Ascending aorta (tissue), 2 donors: ENCODE results near the gene SNRPA. TPM values are rescaled to one million over a fixed set of nuclear protein-coding genes. Genes with fewer than 3 reads are reported as not detected.
"Not testable (repeated sequence)": the region's sequence is repeated elsewhere in the genome, so short reads cannot be mapped to it uniquely, and the experiment has no call there.

Experiments
- DNase-seq, 2 donors: peaks; one replicate each; pipeline ENCODE4 v3.0.0-alpha.2; 2019; ENCODE audit warnings: low spot score in 2 of 2
- H3K27ac ChIP-seq, 2 donors: fragments of 200-600 bp; sonication (generic); one replicate each; pipeline ENCODE4 v1.5.1; 2016 to 2017; ENCODE audit warnings: mild to moderate bottlenecking in 1 of 2
- H3K27me3 ChIP-seq: fragments of 200-600 bp; sonication (generic); one replicate; pipeline ENCODE4 v1.5.1; 2017
- H3K36me3 ChIP-seq, 2 donors: fragments of 200-600 bp; sonication (generic); one replicate each; pipeline ENCODE4 v1.5.1; 2016
- H3K4me1 ChIP-seq, 2 donors: fragments of 200-600 bp; sonication (generic); one replicate each; pipeline ENCODE4 v1.5.1; 2016 to 2017; ENCODE audit warnings: mild to moderate bottlenecking in 1 of 2
- H3K4me3 ChIP-seq, 2 donors: fragments of 200-600 bp; sonication (generic); one replicate each; pipeline ENCODE4 v1.5.1; 2016 to 2017; ENCODE audit warnings: mild to moderate bottlenecking in 1 of 2
- H3K9me3 ChIP-seq, 2 donors: fragments of 200-600 bp; sonication (generic); one replicate each; pipeline ENCODE4 v1.5.1; 2016
- intact Hi-C: fragments of 100-400 bp; cut with DNase I; formaldehyde crosslinking; loops from one replicate; pipeline ENCODE4 v1.15.1; 2023
- total RNA-seq: library from RNA; depleted of rRNA; stranded (reverse); fragments of >200 nt; gene quantifications from one replicate; pipeline ENCODE4 v1.1.0, GENCODE V29; 2016
- TF ChIP-seq, protein P1 (sequence below), 3 experiments: fragments of 200-600 bp in 2 of 3; fragments of 450-650 bp in 1 of 3; sonication (generic) in 2 of 3; IDR thresholded peaks; one replicate each; pipeline ENCODE4 v1.5.1; 2016 to 2019; ENCODE audit warnings: antibody characterized with exemption in 3 of 3, mild to moderate bottlenecking in 1 of 3, moderate library complexity in 1 of 3

Gene SNRPA
- total RNA-seq, 1 donor from 2014 or later = 154 TPM

DNA sequence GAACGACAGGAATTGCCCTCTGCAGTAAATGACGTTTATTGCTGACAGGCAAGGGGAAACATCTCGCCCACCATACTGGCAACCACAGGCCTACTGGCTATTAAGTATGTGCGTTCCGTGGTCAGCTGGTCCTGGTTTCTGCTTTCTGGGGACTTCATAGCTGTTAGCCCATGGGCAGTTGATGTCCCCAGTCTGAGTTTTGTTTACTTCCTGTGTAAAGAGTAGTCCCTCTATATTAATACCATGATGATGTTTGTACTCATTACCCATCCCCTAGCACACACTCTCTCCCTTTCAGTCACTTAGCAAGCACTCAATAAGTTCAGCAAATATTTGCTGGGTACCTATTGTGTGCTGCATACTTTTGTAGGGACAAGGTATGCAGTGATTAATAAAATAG lies 17.9 kb downstream of the SNRPA start:
- Histone ChIP-seq H3K4me1 (no peaks in the 10 kb centered on the region), H3K27me3 (no peaks in the 10 kb centered on the region), H3K36me3 (peaks cover 31 to 34% of the 10 kb centered on the region in 2 donors), H3K4me3 (no peak overlapping the region), H3K27ac (no peak overlapping the region), H3K9me3 (no peaks in the 10 kb centered on the region)
- no peak for DNase-seq
- intact Hi-C loops = no loop called here
- TF ChIP-seq, protein P1, sequence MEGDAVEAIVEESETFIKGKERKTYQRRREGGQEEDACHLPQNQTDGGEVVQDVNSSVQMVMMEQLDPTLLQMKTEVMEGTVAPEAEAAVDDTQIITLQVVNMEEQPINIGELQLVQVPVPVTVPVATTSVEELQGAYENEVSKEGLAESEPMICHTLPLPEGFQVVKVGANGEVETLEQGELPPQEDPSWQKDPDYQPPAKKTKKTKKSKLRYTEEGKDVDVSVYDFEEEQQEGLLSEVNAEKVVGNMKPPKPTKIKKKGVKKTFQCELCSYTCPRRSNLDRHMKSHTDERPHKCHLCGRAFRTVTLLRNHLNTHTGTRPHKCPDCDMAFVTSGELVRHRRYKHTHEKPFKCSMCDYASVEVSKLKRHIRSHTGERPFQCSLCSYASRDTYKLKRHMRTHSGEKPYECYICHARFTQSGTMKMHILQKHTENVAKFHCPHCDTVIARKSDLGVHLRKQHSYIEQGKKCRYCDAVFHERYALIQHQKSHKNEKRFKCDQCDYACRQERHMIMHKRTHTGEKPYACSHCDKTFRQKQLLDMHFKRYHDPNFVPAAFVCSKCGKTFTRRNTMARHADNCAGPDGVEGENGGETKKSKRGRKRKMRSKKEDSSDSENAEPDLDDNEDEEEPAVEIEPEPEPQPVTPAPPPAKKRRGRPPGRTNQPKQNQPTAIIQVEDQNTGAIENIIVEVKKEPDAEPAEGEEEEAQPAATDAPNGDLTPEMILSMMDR (IDR thresholded peaks at IDR 0.05) = no peak

GRCh38 chr19:40771101-40771862 lies 20.3 kb downstream of the SNRPA start:
- not testable (repeated sequence) for DNase-seq, H3K27me3 ChIP-seq, H3K4me1 ChIP-seq, H3K27ac ChIP-seq, H3K4me3 ChIP-seq, H3K9me3 ChIP-seq
- intact Hi-C loops = loop anchor here (10.0 kb wide), 2 partner anchors 306 to 494 kb away; partner anchors contain the start of genes BLVRB, HNRNPUL1 and SPTBN4
- peaks cover 9 to 10% of the 10 kb centered on the region in 2 donors for H3K36me3 ChIP-seq

DNA sequence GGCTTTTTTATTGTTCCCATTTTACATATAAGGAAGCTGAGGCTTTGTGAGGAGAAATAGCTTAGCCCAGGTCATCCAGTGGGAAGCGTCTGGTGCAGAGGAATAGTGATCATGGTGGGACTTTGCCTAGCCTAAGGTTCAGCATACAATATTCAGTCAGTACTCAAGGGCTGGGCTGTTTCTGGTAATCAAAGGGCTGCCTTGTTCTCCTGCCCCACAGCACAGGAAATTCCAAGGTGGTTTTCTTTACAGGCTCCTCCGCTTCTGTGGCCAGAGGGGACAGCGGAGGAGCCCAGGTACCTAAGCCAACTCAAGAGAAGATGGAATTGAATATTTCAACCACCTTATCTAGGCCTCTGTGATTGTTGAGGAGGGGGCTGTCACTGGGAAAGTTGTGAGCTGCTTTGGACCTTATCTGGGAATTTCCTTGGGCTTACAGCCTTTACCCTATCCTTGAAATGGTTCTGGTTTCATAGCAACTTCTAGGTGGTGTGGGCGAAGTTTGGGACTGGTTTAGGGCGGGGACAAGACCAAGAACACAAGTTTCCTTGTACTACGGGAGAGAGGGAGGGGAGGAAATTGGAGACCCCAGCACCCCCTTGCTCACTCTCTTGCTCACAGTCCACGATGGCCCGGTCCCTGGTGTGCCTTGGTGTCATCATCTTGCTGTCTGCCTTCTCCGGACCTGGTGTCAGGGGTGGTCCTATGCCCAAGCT lies 24.1 kb downstream of the SNRPA start, which contains the start of gene MIA:
MIA (plus strand) TSS at position 606 of the 716 bp plus-strand sequence; CDS start at position 628, 22 bp downstream.
- no peak for DNase-seq
- peaks cover 0 to 13% of the 10 kb centered on the region in 2 donors for H3K4me1 ChIP-seq
- H3K27ac ChIP-seq = no peak within 1 kb of the TSS
- no peak within 1 kb of the TSS for H3K4me3 ChIP-seq
- intact Hi-C loops = loop anchor here (10.0 kb wide), 2 partner anchors 310 to 490 kb away; partner anchors contain the start of genes BLVRB, HNRNPUL1 and SPTBN4
- no peaks in the 10 kb centered on the region for H3K9me3 ChIP-seq
- H3K36me3 ChIP-seq = peaks cover 0 to 6% of the 10 kb centered on the region in 2 donors
- no peaks in the 10 kb centered on the region for H3K27me3 ChIP-seq
- TF ChIP-seq, protein P1 (IDR thresholded peaks at IDR 0.05) = no peak

GRCh38 chr19:40775632-40776022 lies 24.6 kb downstream of the SNRPA start:
- TF ChIP-seq, protein P1 (IDR thresholded peaks at IDR 0.05) = no peak
- H3K27me3 ChIP-seq = no peaks in the 10 kb centered on the region
- H3K4me3 ChIP-seq = no peak overlapping the region
- H3K9me3 ChIP-seq = no peaks in the 10 kb centered on the region
- peaks cover 0 to 13% of the 10 kb centered on the region in 2 donors for H3K4me1 ChIP-seq
- H3K36me3 ChIP-seq = peaks cover 3 to 6% of the 10 kb centered on the region in 2 donors
- intact Hi-C loops = loop anchor here (10.0 kb wide), 2 partner anchors 311 to 489 kb away; partner anchors contain the start of genes BLVRB, HNRNPUL1 and SPTBN4
- no peak for DNase-seq
- no peak overlapping the region for H3K27ac ChIP-seq

GRCh38 chr19:40776364-40776763 lies 25.4 kb downstream of the SNRPA start:
- Histone ChIP-seq H3K4me1 (peaks cover 0 to 13% of the 10 kb centered on the region in 2 donors), H3K9me3 (no peaks in the 10 kb centered on the region), H3K27ac (peak overlapping the region; percentile 97 to 99), H3K36me3 (peaks cover 3 to 6% of the 10 kb centered on the region in 2 donors), H3K4me3 (no peak overlapping the region), H3K27me3 (no peaks in the 10 kb centered on the region)
- TF ChIP-seq, protein P1 (IDR thresholded peaks at IDR 0.05) = no peak
- DNase-seq = no peak
- intact Hi-C loops = loop anchor here (10.0 kb wide), 2 partner anchors 312 to 488 kb away; partner anchors contain the start of genes BLVRB, HNRNPUL1 and SPTBN4
